Kidney epithelial cell (primary cell): ENCODE data around the gene LMCD1. TPM values are rescaled to one million over a fixed set of nuclear protein-coding genes. Genes with fewer than 3 reads are reported as not detected.

ENCODE experiments used
- DNase-seq: peaks from one replicate; pipeline ENCODE4 v3.0.0-alpha.2; 2010; ENCODE audit warnings: low read depth
- H3K27me3 ChIP-seq: 2 replicates; pipeline ENCODE4 v1.6.0; 2011; ENCODE audit warnings: low read length; ENCODE audit not compliant: control insufficient read depth, insufficient read depth
- H3K36me3 ChIP-seq: 2 replicates; pipeline ENCODE4 v1.5.1; 2011; ENCODE audit warnings: low read length; ENCODE audit not compliant: control insufficient read depth, insufficient read depth
- H3K4me3 ChIP-seq: 2 replicates; pipeline ENCODE4 v1.5.1; 2011; ENCODE audit warnings: low read depth, mild to moderate bottlenecking, control low read depth, low read length
- CTCF ChIP-seq: IDR thresholded peaks from 2 replicates; pipeline ENCODE4 v1.5.1; 2011; ENCODE audit warnings: mild to moderate bottlenecking, moderate library complexity, low read length, control low read depth, inconsistent platforms; ENCODE audit not compliant: insufficient read depth, poor library complexity, severe bottlenecking
- total RNA-seq: library from RNA; depleted of rRNA; stranded (reverse); fragments of >200 nt; gene quantifications from 2 replicates; pipeline ENCODE4 v1.2.3, GENCODE V29; 2015

LMCD1 gene
- total RNA-seq, 1 donor from 2014 or later = 264 TPM

DNA sequence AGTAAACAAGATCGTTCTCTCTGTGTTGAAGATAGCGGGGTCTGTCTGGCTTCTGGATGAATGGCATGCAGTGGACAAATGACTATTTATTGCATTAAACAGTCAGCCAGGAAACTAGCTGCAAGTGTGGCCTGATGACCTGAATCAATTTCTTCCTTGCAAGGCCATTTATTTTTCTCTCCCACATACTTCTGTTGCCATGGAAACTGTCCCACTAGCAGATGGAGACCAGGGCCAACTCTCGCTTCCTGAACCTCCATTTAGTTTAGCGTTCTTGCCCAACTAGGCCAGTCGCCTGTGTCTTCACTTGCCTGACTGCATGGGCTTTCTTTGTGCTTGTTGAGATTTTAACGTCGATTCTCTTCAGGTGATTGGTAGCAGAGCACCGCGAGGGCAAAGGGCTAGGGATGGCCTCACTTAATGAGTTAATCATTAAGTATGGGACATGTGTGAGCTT, 27.6 kb downstream of the LMCD1 start:
- TF ChIP-seq CTCF = no peak
- DNase-seq = no peak
- Histone ChIP-seq H3K36me3 (peaks cover 1% of the 10 kb centered on the region), H3K4me3 (no peak overlapping the region), H3K27me3 (no peaks in the 10 kb centered on the region)

DNA sequence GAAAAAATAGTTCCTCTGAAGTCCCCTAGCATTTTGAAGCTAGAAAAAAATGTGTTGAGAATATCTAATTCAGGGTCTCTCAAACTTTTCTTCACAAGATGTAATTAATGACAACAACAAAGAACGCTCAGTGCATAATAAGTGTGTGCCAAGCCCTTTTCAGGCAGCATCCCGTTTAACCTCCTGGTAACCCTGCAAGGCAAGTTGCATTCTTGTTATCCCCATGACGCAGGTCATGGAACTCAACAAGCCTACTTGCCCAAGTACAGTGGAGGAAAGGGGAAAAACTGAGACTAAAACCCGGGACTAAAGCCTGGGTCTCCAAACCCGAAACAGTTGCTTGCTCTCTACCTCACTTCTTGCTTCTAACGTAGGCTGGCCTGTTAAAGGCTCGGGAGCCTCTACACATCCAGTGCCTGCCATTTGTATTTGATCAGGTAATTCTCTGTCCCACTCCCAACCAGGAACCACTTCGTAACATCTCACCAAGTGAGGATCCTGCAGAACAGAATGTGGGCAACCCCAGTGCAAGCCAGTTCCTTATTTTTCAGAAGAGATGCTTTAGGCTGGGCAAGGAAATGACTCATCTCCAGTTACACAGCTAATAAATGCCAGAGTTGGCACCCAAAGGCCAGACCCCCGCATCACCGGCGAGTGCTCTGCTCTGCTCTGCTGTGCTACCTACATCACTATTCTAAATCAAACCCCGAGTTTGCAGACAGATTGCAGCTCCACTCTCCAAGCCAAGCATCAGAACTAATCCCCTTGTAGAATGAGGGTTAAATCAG, 28.3 kb downstream of the LMCD1 start:
- DNase-seq = no peak
- TF ChIP-seq CTCF = no peak
- Histone ChIP-seq H3K36me3 (peaks cover 1% of the 10 kb centered on the region), H3K4me3 (no peak overlapping the region), H3K27me3 (no peaks in the 10 kb centered on the region)

DNA sequence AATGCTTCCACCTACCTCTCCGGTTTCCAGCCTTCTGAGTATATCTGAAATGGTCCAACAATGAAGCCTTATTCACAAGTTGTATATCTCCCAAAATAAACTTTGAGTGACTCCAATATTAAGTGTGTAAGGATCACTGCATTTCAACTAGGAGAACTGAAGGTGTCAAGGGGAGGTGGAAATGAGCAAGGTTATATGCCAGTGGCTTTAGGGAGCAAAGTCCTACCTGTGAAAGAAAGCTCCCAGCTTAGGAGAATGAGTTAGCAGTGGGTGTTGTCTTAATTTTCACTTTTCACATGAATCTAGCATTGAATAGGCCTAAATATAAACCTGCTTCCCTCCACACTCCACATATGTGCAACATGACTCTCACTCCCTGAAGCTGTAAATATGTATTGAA, 29.0 kb downstream of the LMCD1 start:
- no peak for TF ChIP-seq CTCF
- DNase-seq = no peak
- peaks cover 1% of the 10 kb centered on the region for H3K36me3 ChIP-seq
- no peak overlapping the region for H3K4me3 ChIP-seq
- H3K27me3 ChIP-seq = no peaks in the 10 kb centered on the region

- no peak overlapping the region for H3K4me3 ChIP-seq
- TF ChIP-seq CTCF = no peak
- H3K27me3 ChIP-seq = no peaks in the 10 kb centered on the region
- peaks cover 1% of the 10 kb centered on the region for H3K36me3 ChIP-seq
- DNase-seq = no peak
Observed at GRCh38 chr3:8532251-8532871, 30.7 kb downstream of the LMCD1 start.

- DNase-seq = no peak
- Histone ChIP-seq H3K27me3 (no peaks in the 10 kb centered on the region), H3K36me3 (peaks cover 3% of the 10 kb centered on the region), H3K4me3 (no peak overlapping the region)
- no peak for TF ChIP-seq CTCF
Observed at GRCh38 chr3:8536096-8537056, 34.8 kb downstream of the LMCD1 start.
